SH-SY5Y (cell line): ENCODE measurements around the gene PASK.

ENCODE experiments used
- GATA2 ChIP-seq: IDR thresholded peaks from 2 replicates; pipeline ENCODE4 v1.6.1; 2011; ENCODE audit warnings: mild to moderate bottlenecking, low read depth, low read length
- GATA3 ChIP-seq: IDR thresholded peaks from 2 replicates; pipeline ENCODE4 v1.6.1; 2011; ENCODE audit warnings: low read depth, mild to moderate bottlenecking, low read length, moderate library complexity

The PASK gene

DNA sequence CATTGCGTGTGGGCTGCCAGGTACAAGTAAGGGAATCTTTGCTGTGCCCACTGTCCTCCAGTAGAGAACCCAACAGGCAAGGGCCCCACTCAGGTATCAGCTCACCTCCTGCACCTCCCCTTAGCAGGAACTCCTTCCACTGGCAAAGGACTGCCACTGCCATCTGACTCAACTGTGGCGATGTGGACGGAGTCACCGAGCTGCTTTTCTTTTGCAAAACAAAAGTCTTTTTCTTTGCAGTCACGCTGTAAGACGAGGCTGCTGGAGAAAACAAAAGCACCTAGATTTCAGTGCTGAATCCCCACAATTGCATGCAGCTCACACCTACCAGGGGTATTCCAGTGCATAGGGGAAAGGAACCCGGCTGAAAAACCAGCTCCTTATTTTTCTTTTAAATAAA lies 55.1 kb downstream of the PASK start:
- TF ChIP-seq GATA2 (no peak), GATA3 (no peak)

DNA sequence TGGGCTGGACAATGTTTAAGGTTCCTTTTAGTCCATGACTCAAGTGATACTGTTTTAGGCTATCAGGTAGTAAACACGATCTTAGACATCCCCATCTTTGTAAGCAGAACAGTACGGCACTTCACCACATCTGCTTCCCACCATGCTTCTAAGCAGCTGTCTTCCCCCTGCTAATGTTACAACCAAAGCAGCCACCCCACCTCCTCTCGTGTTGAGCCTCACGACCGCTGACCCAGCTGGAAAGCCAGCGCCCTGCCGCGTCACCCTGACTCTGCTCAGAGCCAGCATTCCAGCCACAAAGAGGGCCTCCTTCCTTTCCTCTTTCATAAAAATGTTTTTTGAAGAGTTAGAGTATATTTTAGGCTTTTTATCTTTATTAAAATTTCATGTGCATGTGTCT lies 56.6 kb downstream of the PASK start:
- no peak for TF ChIP-seq GATA2
- no peak for TF ChIP-seq GATA3

DNA sequence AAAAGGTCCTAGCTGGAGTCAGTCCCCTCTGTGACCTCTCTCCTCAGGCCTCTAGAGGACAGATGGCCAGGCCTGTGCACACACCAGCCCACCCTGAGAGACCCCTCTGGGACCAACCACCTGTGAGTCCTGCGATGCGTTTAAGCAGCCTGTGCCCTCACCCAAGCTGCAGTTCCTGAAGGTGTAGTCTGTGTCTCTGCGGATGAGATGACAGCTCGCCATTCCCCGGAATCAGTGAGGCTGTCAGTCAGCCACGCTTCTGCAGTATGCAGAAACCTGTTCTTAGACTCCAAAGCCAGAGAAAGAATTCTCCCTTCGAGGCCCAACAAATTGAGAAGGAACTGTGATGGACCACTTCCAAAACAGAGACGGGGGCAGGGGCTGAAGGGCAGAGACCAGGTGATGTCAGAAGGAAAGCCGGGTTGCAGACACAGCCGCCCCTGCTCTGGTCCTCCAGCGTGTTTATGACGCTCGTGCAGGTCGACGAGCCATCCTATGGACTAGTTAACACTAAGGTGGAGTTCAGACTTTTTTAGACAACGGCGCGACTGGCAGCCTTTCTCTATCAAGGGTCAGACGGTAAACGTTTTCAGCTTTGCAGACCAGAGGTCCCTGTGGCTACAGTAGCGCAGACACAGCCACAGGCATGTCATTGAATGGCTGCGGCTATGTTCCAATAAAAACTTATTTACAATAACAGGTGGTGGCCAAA lies 57.4 kb downstream of the PASK start:
- TF ChIP-seq GATA2 (no peak), GATA3 (no peak)

DNA sequence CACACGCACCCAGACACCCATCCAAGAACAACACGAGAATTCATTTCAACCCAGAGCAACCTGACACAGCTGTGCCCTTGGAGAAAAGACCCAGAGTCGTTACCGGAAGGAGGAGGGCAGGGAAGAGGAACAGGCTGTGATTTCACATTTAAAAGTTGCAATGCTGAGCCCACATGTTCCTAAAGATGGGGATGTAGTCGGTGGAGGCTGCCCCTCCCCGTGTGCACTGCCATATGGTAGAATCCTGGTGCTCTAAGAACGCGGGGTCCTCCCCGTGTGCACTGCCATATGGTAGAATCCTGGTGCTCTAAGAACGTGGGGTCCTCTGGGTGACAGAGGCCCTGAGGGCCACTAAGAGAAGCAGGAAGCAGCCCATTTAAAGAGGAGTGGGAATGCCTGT lies 58.1 kb downstream of the PASK start:
- no peak for TF ChIP-seq GATA2
- TF ChIP-seq GATA3 = no peak

DNA sequence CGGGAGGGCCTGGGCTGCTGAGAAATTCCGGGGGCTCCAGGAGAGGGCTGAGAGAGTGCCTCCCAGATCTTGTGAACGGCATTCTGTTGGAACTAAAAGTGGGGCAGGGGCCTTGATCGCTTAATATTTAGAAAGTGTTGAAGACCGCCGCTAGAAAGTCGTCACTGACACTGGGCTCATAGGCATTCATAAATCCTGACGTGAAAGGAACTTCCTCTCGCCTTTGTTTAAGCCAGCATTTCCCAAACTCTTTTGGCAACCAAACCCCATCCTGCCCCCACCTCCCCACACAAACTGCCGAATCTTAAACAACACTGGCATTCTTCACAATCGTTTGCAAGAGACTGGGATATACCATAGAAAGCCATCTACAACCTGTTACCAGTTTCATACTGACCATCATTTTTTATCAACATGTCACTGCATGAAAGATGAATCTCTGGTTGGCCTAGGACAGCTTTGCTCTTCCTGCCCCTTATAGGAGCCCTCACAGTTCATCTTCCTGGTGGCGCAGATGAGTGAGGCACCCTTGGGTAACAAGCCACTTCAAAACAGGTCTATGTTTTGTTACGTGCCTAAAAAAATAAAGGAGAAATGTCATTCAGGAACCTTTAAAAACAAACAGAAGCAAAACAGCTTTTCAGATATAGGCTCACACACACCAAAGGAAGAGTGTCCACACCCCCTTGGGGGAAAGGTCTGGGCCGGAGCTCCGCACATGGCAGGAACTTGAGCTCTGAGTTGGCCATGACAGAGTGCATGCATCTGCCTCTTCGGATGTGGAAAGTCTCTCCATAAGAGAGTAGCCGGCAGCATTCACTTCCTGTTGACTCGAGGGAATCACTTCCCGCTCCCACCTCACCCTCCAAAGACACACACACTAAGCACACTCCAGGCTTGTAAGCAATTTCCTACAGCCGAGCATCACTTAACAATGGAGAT lies 60.2 kb downstream of the PASK start:
- TF ChIP-seq GATA3 (no peak), GATA2 (no peak)

DNA sequence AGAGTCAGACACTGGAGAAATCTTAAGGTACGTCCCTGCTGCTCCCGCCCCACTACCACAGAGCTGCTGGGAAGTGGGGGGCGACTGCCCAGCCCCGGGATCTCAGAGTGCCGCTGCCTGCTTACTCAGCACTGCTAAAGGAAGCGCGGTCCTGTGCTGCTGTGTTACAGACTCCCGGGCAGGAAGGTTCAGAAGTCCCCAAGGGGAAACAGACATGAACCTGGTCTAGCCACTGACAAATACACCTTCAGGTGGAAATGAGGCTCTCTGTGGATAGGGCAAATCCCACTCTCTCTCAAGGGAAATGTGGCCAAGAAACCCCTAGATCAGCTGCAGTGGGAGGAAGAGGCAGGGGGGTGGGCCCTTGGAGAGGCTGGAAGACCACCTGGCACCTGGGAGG lies 60.9 kb downstream of the PASK start:
- TF ChIP-seq GATA3 (no peak), GATA2 (no peak)

DNA sequence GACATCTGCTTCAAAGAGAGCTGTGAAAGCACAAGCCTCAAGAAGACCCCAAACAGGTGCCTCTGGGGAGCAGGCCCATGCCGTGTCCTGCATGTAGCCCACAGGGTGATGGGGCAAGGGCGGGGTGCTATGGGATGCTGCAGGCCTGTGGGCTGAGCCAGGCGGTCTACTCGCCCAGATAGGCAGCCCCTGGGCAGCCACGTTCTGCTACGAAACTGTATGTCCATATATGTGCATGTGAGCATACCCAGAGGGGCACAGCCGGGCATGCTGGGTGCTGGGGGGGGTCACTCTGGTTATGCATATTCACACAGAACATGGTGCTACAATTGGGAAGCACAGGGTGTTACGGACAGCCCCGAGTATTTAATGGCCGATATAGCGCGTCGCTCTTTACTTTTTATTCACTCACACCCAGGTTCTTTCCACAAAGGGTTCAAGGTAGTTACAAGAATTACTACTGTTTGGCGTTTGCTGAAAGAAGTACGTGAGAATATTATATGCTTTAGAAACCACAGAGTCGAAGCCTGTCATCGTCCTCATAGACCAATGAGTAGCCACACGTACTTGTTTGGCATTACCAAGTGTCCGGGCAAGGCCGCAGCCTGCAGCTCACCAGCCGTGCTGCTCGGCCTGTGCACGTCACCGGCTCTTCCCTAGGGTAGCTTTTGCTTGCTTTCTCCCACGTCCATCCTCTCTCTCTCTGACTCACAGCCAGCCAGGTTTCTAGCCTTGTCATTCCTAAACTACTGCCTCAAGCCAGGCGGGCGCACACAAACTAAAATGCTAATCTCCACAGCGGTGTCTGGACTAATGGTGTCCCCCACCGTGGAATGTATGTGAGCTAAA lies 61.6 kb downstream of the PASK start:
- TF ChIP-seq GATA3 = no peak
- no peak for TF ChIP-seq GATA2

DNA sequence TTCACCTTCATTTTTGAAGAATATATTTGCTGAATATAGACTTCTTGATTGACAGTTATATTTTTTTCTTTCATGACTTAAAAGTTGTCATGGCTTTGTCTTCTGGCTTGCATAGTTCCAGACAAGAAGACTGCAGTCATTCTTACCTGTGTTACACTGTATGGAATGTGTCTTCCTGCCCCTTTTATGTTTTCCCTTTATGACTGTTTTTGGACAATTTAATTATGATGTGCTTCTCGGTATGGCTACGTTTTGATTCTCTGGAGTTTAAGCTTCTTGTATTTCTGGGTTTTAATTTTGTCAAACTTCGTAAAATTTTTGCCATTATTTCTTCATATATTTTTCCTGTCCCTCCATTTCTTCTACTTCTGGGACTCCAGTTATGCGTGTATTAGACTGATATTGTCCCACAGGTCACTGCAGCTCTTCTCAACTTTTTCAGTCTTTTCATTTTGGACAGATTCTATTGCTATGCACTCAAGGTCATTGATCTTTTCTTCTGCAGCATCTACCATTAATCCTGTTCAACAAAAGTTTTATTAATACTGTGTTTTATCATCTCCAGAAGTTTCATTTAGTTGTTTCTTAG lies 64.3 kb downstream of the PASK start:
- no peak for TF ChIP-seq GATA2
- TF ChIP-seq GATA3 = no peak

DNA sequence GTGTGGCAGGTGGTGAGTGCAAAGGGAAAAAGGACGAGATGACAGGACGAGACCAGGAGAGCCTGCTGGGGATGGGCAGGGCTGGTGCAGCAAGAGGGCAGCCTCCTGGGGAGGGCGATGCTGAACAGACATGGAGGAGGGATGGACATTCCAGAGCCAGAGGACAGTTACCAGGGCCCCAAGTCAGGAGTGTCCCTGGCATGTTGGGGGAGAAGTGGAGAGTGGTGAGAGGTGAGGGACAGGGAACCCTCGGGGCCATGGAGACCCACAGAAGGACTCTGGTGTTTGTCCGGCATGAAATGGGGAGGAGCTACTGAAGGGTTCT lies 66.2 kb downstream of the PASK start:
- no peak for TF ChIP-seq GATA3
- TF ChIP-seq GATA2 = no peak

DNA sequence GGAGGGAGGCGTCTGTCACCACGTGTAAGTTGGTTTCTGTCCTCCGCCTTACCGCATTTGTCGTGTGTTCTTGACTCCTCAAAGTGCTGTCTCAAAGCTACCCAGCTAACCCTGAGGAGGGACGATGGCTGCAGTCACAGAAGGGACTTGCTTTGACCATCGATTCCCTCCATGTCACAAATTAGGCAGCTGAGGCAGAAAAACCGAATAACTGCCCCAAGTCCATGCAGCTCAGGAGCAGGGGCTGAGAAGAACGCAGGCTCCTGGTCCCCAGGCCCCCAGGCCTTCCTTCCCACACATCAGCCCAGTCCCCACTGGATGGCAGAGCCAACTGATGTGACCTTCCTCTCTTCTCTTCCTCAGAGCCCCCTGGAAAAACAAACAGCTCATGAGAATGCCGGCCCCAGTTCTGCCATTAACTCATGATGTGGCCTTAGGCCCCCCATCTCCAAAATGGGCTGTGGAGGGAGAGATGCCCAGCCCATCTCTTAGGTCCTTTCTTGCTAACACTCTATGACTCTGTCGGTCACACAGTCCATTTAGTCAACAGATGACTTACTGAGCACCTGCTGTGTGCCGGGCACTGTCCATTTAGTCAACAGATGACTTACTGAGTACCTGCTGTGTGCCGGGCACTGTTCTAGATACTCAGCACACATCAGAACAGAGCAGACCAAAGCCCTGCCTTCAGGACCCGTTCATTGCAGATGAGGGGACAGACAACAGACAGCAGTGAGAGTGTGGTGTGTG lies 66.8 kb downstream of the PASK start:
- TF ChIP-seq GATA3 (no peak), GATA2 (no peak)

DNA sequence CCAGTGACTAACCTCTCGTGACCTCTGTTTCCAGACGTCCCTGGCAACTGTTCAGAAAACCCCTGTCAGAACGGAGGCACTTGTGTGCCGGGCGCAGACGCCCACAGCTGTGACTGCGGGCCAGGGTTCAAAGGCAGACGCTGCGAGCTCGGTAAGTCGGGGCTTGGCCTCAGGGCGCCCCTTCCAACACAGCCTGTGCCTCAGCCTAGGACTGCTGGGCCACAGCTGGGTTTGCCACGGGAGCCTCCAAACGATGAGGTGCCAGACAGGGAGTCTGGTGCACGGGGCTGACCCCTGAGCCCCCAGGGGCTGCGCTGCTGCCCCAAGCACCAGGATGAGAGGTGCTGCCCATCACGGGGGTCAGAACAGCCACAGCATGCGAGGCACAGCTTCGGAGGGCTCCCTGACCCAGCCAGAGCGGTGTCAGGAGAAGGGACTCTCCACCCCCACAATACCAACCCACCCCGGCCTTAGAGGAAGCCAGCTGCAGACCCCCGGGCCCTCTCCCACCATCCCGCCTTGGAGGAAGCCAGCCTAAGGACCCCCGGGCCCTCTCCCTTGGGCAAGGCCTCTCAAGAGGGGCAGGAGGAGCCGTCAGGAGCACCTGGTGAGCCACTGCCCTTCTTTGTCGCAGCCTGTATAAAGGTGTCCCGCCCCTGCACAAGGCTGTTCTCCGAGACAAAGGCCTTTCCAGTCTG lies 67.5 kb downstream of the PASK start:
- TF ChIP-seq GATA2 (no peak), GATA3 (no peak)

DNA sequence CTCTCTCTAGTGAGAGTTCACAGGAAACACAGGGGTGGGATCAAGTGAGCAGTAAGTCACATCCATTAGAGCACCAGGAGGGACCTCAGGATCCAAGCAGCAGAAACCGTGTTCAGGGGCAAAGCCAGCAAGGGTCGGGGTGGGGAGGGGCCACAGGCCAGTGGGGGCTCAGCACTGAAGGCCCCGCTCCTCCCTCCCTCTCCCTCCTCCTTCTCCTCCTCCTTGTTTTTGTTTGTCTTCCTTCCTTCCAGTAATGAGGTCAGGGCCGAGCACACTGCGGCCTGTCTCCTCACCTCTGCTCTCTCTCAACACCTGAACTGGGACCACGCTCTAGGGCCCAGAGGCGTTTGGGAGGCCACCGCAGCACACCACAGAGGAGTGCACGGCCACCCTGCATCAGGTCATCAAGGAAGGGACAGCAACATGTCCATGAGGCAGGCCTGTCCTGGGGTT lies 68.1 kb downstream of the PASK start:
- TF ChIP-seq GATA3 = no peak
